Keratinocyte (primary cell): ENCODE results near the gene ADAM12. TPM values are rescaled to one million over a fixed set of nuclear protein-coding genes. Genes with fewer than 3 reads are reported as not detected.

Experiments used
- DNase-seq: peaks from one replicate; pipeline ENCODE4 v3.0.0-alpha.2; 2011; ENCODE audit warnings: low read depth, missing footprints, low spot score
- FAIRE-seq: peaks from 2 replicates; lab custom pipeline; 2011; peaks lifted over from hg19 to GRCh38; lab: Jason Lieb, UNC
- H2AFZ ChIP-seq: 2 replicates; pipeline ENCODE4 v1.6.0; 2012; ENCODE audit warnings: low read length, control low read depth, inconsistent platforms; ENCODE audit not compliant: control insufficient read depth
- H3K27ac ChIP-seq: 2 replicates; pipeline ENCODE4 v1.5.1; 2011; ENCODE audit warnings: low read length; ENCODE audit not compliant: control insufficient read depth, insufficient read depth
- H3K27me3 ChIP-seq: 3 replicates; pipeline ENCODE4 v1.6.0; 2011; ENCODE audit warnings: low read length; ENCODE audit not compliant: control insufficient read depth, insufficient read depth; ENCODE audit errors: extremely low read depth
- H3K36me3 ChIP-seq, 2 experiments: 2 replicates in 1 of 2; 3 replicates in 1 of 2; pipeline ENCODE4 v1.5.1; 2011; ENCODE audit warnings: low read length in 2 of 2, mild to moderate bottlenecking in 1 of 2; ENCODE audit not compliant: control insufficient read depth in 2 of 2, insufficient read depth in 2 of 2; ENCODE audit errors: extremely low read depth in 1 of 2
- H3K4me1 ChIP-seq: 3 replicates; pipeline ENCODE4 v1.5.1; 2011; ENCODE audit warnings: low read length; ENCODE audit not compliant: control insufficient read depth, insufficient read depth; ENCODE audit errors: extremely low read depth
- H3K4me2 ChIP-seq: 3 replicates; pipeline ENCODE4 v1.6.0; 2011; ENCODE audit warnings: low read depth, low read length; ENCODE audit not compliant: control insufficient read depth, insufficient read depth; ENCODE audit errors: extremely low read depth
- H3K4me3 ChIP-seq, 3 experiments: fragments of 200-600 bp in 1 of 3; sonication (generic) in 1 of 3; 2 replicates in 2 of 3; 3 replicates in 1 of 3; pipeline ENCODE4 v1.5.1; 2011 to 2016; ENCODE audit warnings: low read length in 3 of 3, mild to moderate bottlenecking in 3 of 3, control low read depth in 2 of 3, inconsistent platforms in 1 of 3, low read depth in 1 of 3, mixed read lengths in 1 of 3, mixed run types in 1 of 3, moderate library complexity in 1 of 3; ENCODE audit not compliant: control insufficient read depth in 2 of 3, insufficient read depth in 2 of 3; ENCODE audit errors: extremely low read depth in 1 of 3
- H3K79me2 ChIP-seq: 2 replicates; pipeline ENCODE4 v1.6.0; 2012; ENCODE audit warnings: low read length; ENCODE audit not compliant: control insufficient read depth, insufficient read depth
- H3K9ac ChIP-seq: 3 replicates; pipeline ENCODE4 v1.6.0; 2011; ENCODE audit warnings: low read length; ENCODE audit not compliant: control insufficient read depth, insufficient read depth; ENCODE audit errors: extremely low read depth
- H3K9me1 ChIP-seq: 3 replicates; pipeline ENCODE4 v1.6.0; 2011; ENCODE audit warnings: low read length; ENCODE audit not compliant: control insufficient read depth, insufficient read depth; ENCODE audit errors: extremely low read depth
- H3K9me3 ChIP-seq: 2 replicates; pipeline ENCODE4 v1.5.1; 2012; ENCODE audit warnings: low read depth, low read length; ENCODE audit not compliant: control insufficient read depth
- H4K20me1 ChIP-seq: 3 replicates; pipeline ENCODE4 v1.6.0; 2011; ENCODE audit warnings: low read length; ENCODE audit not compliant: control insufficient read depth, insufficient read depth; ENCODE audit errors: extremely low read depth
- EZH2 ChIP-seq: IDR thresholded peaks from one replicate; pipeline ENCODE4 v1.6.1; 2012; ENCODE audit warnings: inconsistent platforms, mild to moderate bottlenecking, low read length, moderate library complexity
- dilution Hi-C: fragments of 300-500 bp; cut with MboI; formaldehyde crosslinking; loops from one replicate; pipeline ENCODE4 v1.7.0; 2020; ENCODE audit warnings: low sequenced_read_pairs; ENCODE audit not compliant: extremely low pct_ligation_motif_present
- polyA plus RNA-seq, 5 experiments: library from polyadenylated mRNA; depleted of rRNA in 3 of 5; stranded (reverse) in 3 of 5; stranded (forward) in 1 of 5; unstranded in 1 of 5; fragments of >200 nt; gene quantifications; 1 replicate in 1 of 5; 2 replicates in 3 of 5; 3 replicates in 1 of 5; pipeline versions ENCODE4 v1.2.1 to v1.2.3, GENCODE V29; 2011 to 2012; ENCODE audit warnings: missing spikeins in 2 of 5, low read depth in 1 of 5, low replicate concordance in 1 of 5
- TF ChIP-seq, protein P1 (sequence below), 3 experiments: IDR thresholded peaks in 1 of 3; conservative IDR thresholded peaks in 1 of 3; optimal IDR thresholded peaks in 1 of 3; 2 replicates in 2 of 3; 3 replicates in 1 of 3; pipeline versions ENCODE3 to v1.5.1; 2011; ENCODE audit warnings: low read length in 3 of 3, mild to moderate bottlenecking in 3 of 3, moderate library complexity in 2 of 3, control low read depth in 1 of 3, inconsistent platforms in 1 of 3; ENCODE audit not compliant: insufficient read depth in 2 of 3; ENCODE audit errors: extremely low read depth in 1 of 3

ADAM12 gene
- polyA plus RNA-seq, 1 donor (not counting 4 experiments of a cell fraction or from before 2014, with no cell fraction given), result 0.07 TPM

DNA sequence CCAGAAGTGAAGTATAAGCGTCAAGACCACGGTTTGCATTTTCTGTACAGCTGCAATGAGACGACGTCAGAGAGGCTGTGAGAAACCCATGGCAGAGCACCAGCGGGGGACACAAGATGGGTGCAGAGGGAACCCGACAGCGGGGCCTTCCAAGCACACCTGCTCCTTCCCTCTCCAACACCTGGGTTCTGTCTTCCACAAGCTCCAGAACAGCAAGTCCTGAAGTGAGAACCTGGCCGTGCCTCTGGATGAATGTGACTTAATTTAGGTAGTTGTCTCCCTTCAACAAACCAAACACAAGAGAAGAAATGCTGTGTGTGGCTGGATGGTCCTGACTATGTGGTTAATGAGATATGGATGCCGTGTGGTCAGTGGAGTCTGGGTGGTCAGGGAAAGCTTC lies 76.1 kb downstream of the ADAM12 start:
- dilution Hi-C loops, result no loop called here
- Histone ChIP-seq H3K27ac (no peak overlapping the region), H3K9me3 (no peaks in the 10 kb centered on the region), H3K4me1 (no peaks in the 10 kb centered on the region), H3K79me2 (no peaks in the 10 kb centered on the region), H3K27me3 (no peaks in the 10 kb centered on the region), H3K4me3 (no peak overlapping the region), H3K4me2 (no peak overlapping the region), H4K20me1 (no peaks in the 10 kb centered on the region), H3K36me3 (no peaks in the 10 kb centered on the region), H2AFZ (no peak overlapping the region), H3K9ac (no peak overlapping the region), H3K9me1 (no peaks in the 10 kb centered on the region)
- FAIRE-seq (no peak), DNase-seq (no peak)
- TF ChIP-seq, protein P1, sequence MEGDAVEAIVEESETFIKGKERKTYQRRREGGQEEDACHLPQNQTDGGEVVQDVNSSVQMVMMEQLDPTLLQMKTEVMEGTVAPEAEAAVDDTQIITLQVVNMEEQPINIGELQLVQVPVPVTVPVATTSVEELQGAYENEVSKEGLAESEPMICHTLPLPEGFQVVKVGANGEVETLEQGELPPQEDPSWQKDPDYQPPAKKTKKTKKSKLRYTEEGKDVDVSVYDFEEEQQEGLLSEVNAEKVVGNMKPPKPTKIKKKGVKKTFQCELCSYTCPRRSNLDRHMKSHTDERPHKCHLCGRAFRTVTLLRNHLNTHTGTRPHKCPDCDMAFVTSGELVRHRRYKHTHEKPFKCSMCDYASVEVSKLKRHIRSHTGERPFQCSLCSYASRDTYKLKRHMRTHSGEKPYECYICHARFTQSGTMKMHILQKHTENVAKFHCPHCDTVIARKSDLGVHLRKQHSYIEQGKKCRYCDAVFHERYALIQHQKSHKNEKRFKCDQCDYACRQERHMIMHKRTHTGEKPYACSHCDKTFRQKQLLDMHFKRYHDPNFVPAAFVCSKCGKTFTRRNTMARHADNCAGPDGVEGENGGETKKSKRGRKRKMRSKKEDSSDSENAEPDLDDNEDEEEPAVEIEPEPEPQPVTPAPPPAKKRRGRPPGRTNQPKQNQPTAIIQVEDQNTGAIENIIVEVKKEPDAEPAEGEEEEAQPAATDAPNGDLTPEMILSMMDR (optimal IDR thresholded peaks at IDR 0.05 in 1 of 3, IDR thresholded peaks at IDR 0.05 in 1 of 3, conservative IDR thresholded peaks at IDR 0.05 in 1 of 3; ENCODE audit: extremely low read depth in 1 of 3, insufficient read depth in 2 of 3, low read length in 3 of 3), result no peak
- TF ChIP-seq EZH2, result no peak

DNA sequence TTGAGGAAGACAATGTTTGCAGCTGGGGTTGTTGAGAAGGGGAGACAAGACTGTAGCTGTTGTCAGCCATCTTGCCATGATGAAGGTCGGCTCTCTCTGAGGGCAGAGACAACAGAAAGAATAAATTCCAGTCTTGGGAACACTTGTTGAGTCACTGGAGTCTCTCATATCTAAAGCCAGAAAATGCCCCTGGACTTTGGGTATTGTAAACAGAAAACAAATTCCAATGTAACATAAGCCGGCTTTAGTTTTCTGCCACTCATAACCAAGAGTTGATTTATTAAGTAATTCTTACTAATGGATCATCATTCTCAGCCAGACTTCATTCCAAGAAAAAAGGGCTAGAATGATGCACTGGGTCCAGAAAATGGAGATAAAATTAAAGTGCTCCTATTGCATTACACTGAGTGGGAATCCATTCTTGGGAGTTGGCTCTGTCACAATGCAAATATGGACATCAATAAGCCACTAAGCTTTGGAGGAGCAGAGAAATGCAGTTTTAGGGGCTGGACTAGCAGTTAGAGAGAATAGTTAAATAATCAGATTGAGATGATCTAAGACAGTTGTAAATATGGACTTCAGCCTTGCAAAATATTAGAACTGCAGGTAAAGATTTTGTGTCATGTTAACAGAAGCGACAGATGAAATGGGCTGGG lies 78.9 kb downstream of the ADAM12 start:
- dilution Hi-C loops, result no loop called here
- FAIRE-seq, result no peak
- no peaks in the 10 kb centered on the region for H3K79me2 ChIP-seq

More for the DNA sequence above, 78.9 kb downstream of the ADAM12 start:
- Histone ChIP-seq H3K4me2 (no peak overlapping the region), H2AFZ (no peak overlapping the region), H3K27me3 (no peaks in the 10 kb centered on the region), H3K27ac (no peak overlapping the region), H3K4me1 (no peaks in the 10 kb centered on the region), H4K20me1 (no peaks in the 10 kb centered on the region), H3K9me1 (no peaks in the 10 kb centered on the region), H3K9me3 (no peaks in the 10 kb centered on the region), H3K9ac (no peak overlapping the region), H3K4me3 (no peak overlapping the region), H3K36me3 (no peaks in the 10 kb centered on the region)
- TF ChIP-seq, protein P1 (optimal IDR thresholded peaks at IDR 0.05 in 1 of 3, IDR thresholded peaks at IDR 0.05 in 1 of 3, conservative IDR thresholded peaks at IDR 0.05 in 1 of 3; ENCODE audit: extremely low read depth in 1 of 3, insufficient read depth in 2 of 3, low read length in 3 of 3), result no peak
- TF ChIP-seq EZH2, result no peak
- DNase-seq, result no peak
